ENCODE data around the gene AGBL4.
"Not testable (repeated sequence)": the region's sequence is repeated elsewhere in the genome, so short reads cannot be mapped to it uniquely, and the experiment has no call there.

DNA sequence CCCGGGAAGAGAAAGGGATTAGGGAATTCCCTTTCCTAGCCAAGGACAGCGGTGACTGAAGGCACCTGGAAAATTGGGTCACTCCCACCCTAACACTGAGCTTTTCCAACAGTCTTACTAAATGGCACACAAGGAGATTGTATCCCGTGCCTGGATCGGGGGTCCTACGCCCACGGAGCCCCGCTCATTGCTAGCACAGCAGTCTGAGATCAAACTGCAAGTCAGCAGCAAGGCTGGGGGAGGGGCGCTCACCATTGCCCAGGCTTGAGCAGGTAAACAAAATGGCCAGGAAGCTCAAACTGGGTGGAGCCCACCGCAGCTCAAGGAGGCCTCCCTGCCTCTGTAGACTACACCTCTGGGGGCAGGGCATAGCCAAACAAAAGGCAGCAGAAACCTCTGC lies 285.6 kb downstream of the AGBL4 start:
- TF ChIP-seq POLR2A (IDR thresholded peaks at IDR 0.05; ENCODE audit: low read depth, low read length); TAF1 (IDR thresholded peaks at IDR 0.05; ENCODE audit: borderline replicate concordance, low read depth, low read length): not testable (repeated sequence)

Data from GM12892 (cell line).